OCI-LY3 (cell line): Measurements from ENCODE around the gene CAMK1G.
A peak's percentile ranks its signal among the peaks of the same experiment; 100 is the strongest.

Experiments used
- H2AFZ ChIP-seq: fragments of 200-600, 300-600 bp; shearing (Covaris generic); 2 replicates; pipeline ENCODE4 v1.6.0; 2014; ENCODE audit warnings: antibody characterized with exemption, low read depth, low read length
- H3K27ac ChIP-seq: fragments of 200-600, 300-600 bp; sonication (generic); 2 replicates; pipeline ENCODE4 v1.5.1; 2014; ENCODE audit warnings: mild to moderate bottlenecking, low read length, moderate library complexity, mixed read lengths
- H3K27me3 ChIP-seq: fragments of 200-600, 300-600 bp; sonication (generic); 2 replicates; pipeline ENCODE4 v1.6.1; 2014; ENCODE audit warnings: low read depth, low read length, mixed read lengths
- H3K36me3 ChIP-seq: fragments of 200-600, 300-600 bp; sonication (generic); replicated peaks from 2 replicates; pipeline ENCODE3; 2014; ENCODE audit warnings: low read depth, low read length, mixed read lengths
- H3K4me1 ChIP-seq: fragments of 300-600, 200-600 bp; sonication (generic); 2 replicates; pipeline ENCODE4 v1.6.1; 2014; ENCODE audit warnings: low read length, mixed read lengths
- H3K4me2 ChIP-seq: fragments of 200-600, 300-600 bp; sonication (generic); 2 replicates; pipeline ENCODE4 v1.6.1; 2014; ENCODE audit warnings: low read length, mixed read lengths
- H3K4me3 ChIP-seq: fragments of 300-600, 200-600 bp; sonication (generic); 2 replicates; pipeline ENCODE4 v1.5.1; 2014; ENCODE audit warnings: antibody characterized with exemption, mild to moderate bottlenecking, low read length, moderate library complexity
- H3K79me2 ChIP-seq: fragments of 300-600, 200-600 bp; shearing (Covaris generic); 2 replicates; pipeline ENCODE4 v1.6.1; 2014; ENCODE audit warnings: mild to moderate bottlenecking, low read length, mixed read lengths
- H3K9ac ChIP-seq: fragments of 300-600, 200-600 bp; shearing (Covaris generic); 2 replicates; pipeline ENCODE4 v1.6.0; 2014; ENCODE audit warnings: mild to moderate bottlenecking, low read length, moderate library complexity
- H3K9me3 ChIP-seq: fragments of 200-600, 300-600 bp; shearing (Covaris generic); 2 replicates; pipeline ENCODE4 v1.6.1; 2014; ENCODE audit warnings: low read length, mixed read lengths; ENCODE audit not compliant: insufficient read depth
- H4K20me1 ChIP-seq: fragments of 200-600, 300-600 bp; sonication (generic); 2 replicates; pipeline ENCODE4 v1.6.1; 2016; ENCODE audit warnings: low read length, mixed read lengths; ENCODE audit not compliant: insufficient read depth
- EZH2phosphoT487 ChIP-seq: fragments of 200-600 bp; shearing (Covaris generic); IDR thresholded peaks from 2 replicates; pipeline ENCODE4 v1.6.1; 2018; ENCODE audit warnings: antibody characterized with exemption, mixed run types, low read depth
- TF ChIP-seq, protein P1 (sequence below): fragments of 200-600, 300-600 bp; sonication (generic); IDR thresholded peaks from 2 replicates; pipeline ENCODE4 v1.5.1; 2014; ENCODE audit warnings: antibody characterized with exemption, low read length, low read depth

Gene CAMK1G

GRCh38 chr1:209598227-209598626, 14.7 kb downstream of the CAMK1G start:
- H3K9ac ChIP-seq = no peak overlapping the region

GRCh38 chr1:209600541-209600940, 17.0 kb downstream of the CAMK1G start:
- Histone ChIP-seq H3K4me3 (no peak overlapping the region), H3K9me3 (no peaks in the 10 kb centered on the region)

More at GRCh38 chr1:209598227-209598626, 14.7 kb downstream of the CAMK1G start:
- Histone ChIP-seq H4K20me1 (no peaks in the 10 kb centered on the region), H3K4me1 (peaks cover 8% of the 10 kb centered on the region), H3K4me2 (no peak overlapping the region), H3K36me3 (no peaks in the 10 kb centered on the region), H3K79me2 (no peaks in the 10 kb centered on the region), H3K27me3 (peaks cover 59% of the 10 kb centered on the region), H2AFZ (no peak overlapping the region), H3K4me3 (no peak overlapping the region), H3K9me3 (no peaks in the 10 kb centered on the region), H3K27ac (no peak overlapping the region)
- TF ChIP-seq, protein P1, sequence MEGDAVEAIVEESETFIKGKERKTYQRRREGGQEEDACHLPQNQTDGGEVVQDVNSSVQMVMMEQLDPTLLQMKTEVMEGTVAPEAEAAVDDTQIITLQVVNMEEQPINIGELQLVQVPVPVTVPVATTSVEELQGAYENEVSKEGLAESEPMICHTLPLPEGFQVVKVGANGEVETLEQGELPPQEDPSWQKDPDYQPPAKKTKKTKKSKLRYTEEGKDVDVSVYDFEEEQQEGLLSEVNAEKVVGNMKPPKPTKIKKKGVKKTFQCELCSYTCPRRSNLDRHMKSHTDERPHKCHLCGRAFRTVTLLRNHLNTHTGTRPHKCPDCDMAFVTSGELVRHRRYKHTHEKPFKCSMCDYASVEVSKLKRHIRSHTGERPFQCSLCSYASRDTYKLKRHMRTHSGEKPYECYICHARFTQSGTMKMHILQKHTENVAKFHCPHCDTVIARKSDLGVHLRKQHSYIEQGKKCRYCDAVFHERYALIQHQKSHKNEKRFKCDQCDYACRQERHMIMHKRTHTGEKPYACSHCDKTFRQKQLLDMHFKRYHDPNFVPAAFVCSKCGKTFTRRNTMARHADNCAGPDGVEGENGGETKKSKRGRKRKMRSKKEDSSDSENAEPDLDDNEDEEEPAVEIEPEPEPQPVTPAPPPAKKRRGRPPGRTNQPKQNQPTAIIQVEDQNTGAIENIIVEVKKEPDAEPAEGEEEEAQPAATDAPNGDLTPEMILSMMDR = no peak
- no peak for TF ChIP-seq EZH2phosphoT487

DNA sequence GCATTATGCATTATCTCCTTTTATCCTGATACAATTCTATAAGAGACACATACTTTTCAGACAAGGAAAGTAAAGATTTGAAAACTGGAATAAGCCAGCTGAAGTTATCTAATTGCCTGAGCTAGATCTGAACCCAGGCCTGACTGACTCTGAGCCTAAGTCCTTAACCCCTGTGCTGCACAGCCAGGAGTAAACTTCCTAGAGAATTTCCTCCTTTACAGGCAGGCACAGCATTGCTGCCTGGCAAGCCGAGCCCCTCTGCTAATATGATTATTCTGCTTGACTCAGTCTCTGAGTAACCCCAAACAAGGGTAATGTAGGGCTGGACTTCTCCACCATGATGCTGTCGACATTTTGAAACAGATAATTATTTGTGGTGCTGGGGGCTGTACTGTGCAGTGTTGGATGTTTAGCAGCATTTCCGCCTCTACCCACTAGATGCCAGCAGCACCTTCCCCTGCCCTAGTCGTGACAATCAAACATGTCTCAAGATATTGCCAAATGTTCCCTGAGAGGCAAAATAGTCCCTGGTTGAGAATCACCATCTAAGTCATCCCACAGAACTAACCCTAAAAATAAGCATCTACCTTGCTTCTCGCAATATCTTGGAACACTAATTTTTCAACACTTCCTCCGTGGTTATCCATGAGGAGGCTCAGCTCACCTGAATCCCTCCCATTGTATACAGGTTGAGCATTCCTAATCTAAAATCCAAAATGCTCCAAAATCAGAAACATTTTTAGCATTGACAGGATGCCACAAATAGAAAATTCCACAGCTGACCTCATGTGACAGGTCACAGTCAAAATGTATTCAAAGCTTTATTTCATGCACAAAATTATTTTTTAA, 18.5 kb downstream of the CAMK1G start:
- no peaks in the 10 kb centered on the region for H4K20me1 ChIP-seq
- no peaks in the 10 kb centered on the region for H3K36me3 ChIP-seq
- peak overlapping the region; percentile 32 for H3K4me2 ChIP-seq
- H3K4me1 ChIP-seq = peaks cover 13% of the 10 kb centered on the region
- H3K27ac ChIP-seq = no peak overlapping the region
- H3K9ac ChIP-seq = no peak overlapping the region
- H2AFZ ChIP-seq = 0 out of 2 replicates have a peak overlapping the region, but pooled peaks have one; percentile 30
- TF ChIP-seq EZH2phosphoT487 = no peak
- TF ChIP-seq, protein P1 = peak; percentile 96
- H3K4me3 ChIP-seq = no peak overlapping the region
- peaks cover 33% of the 10 kb centered on the region for H3K27me3 ChIP-seq
- no peaks in the 10 kb centered on the region for H3K9me3 ChIP-seq
- no peaks in the 10 kb centered on the region for H3K79me2 ChIP-seq

More at GRCh38 chr1:209600541-209600940, 17.0 kb downstream of the CAMK1G start:
- Histone ChIP-seq H3K9ac (no peak overlapping the region), H2AFZ (no peak overlapping the region), H4K20me1 (no peaks in the 10 kb centered on the region), H3K4me1 (peaks cover 8% of the 10 kb centered on the region), H3K79me2 (no peaks in the 10 kb centered on the region), H3K27me3 (peaks cover 40% of the 10 kb centered on the region), H3K27ac (no peak overlapping the region), H3K36me3 (no peaks in the 10 kb centered on the region), H3K4me2 (no peak overlapping the region)
- TF ChIP-seq, protein P1 = no peak
- no peak for TF ChIP-seq EZH2phosphoT487

GRCh38 chr1:209603877-209604276, 20.4 kb downstream of the CAMK1G start:
- no peak for TF ChIP-seq EZH2phosphoT487
- TF ChIP-seq, protein P1 = no peak
- H3K27me3 ChIP-seq = peaks cover 20% of the 10 kb centered on the region

More at GRCh38 chr1:209603877-209604276, 20.4 kb downstream of the CAMK1G start:
- no peak overlapping the region for H3K4me3 ChIP-seq
- no peaks in the 10 kb centered on the region for H3K79me2 ChIP-seq
- H3K36me3 ChIP-seq = no peaks in the 10 kb centered on the region
- peaks cover 17% of the 10 kb centered on the region for H3K4me1 ChIP-seq
- H3K4me2 ChIP-seq = no peak overlapping the region
- no peaks in the 10 kb centered on the region for H3K9me3 ChIP-seq
- no peak overlapping the region for H2AFZ ChIP-seq
- no peaks in the 10 kb centered on the region for H4K20me1 ChIP-seq
- no peak overlapping the region for H3K9ac ChIP-seq
- H3K27ac ChIP-seq = no peak overlapping the region
